GM23338 (cell line): ENCODE measurements around the gene TOP1. TPM values are rescaled to one million over a fixed set of nuclear protein-coding genes. Genes with fewer than 3 reads are reported as not detected.

Experiments
- ATAC-seq: fragments of 200-7000 bp; cut with Tn5 transposase; 3 replicates; pipeline ENCODE4 v1.9.1; 2020
- DNase-seq: peaks from one replicate; pipeline ENCODE4 v3.0.0-alpha.2; 2015; ENCODE audit warnings: low spot score
- H2AFZ ChIP-seq: fragments of 200-600 bp; sonication (generic); 2 replicates; pipeline ENCODE4 v1.8.0; 2016; ENCODE audit warnings: antibody characterized with exemption, mild to moderate bottlenecking, moderate library complexity
- H3F3A ChIP-seq: fragments of 200-600 bp; sonication (generic); replicated peaks from 2 replicates; pipeline ENCODE4 v1.8.0; 2017; ENCODE audit warnings: antibody characterized with exemption, mixed run types, low read depth
- H3K27ac ChIP-seq: fragments of 200-600 bp; sonication (generic); 2 replicates; pipeline ENCODE4 v1.6.1; 2016; ENCODE audit warnings: low read depth
- H3K27me3 ChIP-seq: fragments of 200-600 bp; sonication (generic); 2 replicates; pipeline ENCODE4 v1.8.0; 2016; ENCODE audit warnings: mild to moderate bottlenecking, mixed run types, moderate library complexity; ENCODE audit not compliant: insufficient read depth
- H3K36me3 ChIP-seq: fragments of 200-600 bp; sonication (generic); 2 replicates; pipeline ENCODE4 v1.8.0; 2016; ENCODE audit warnings: mild to moderate bottlenecking; ENCODE audit not compliant: insufficient read depth
- H3K4me1 ChIP-seq: fragments of 200-600 bp; sonication (generic); 2 replicates; pipeline ENCODE4 v1.8.0; 2016; ENCODE audit warnings: mild to moderate bottlenecking, moderate library complexity; ENCODE audit not compliant: insufficient read depth
- H3K4me2 ChIP-seq: fragments of 200-600 bp; sonication (generic); 2 replicates; pipeline ENCODE4 v1.7.1; 2017; ENCODE audit warnings: mixed run types
- H3K4me3 ChIP-seq: fragments of 200-600 bp; sonication (generic); 2 replicates; pipeline ENCODE4 v1.6.1; 2016; ENCODE audit warnings: mixed run types
- H3K79me2 ChIP-seq: fragments of 200-600 bp; sonication (generic); replicated peaks from 2 replicates; pipeline ENCODE4 v1.8.0; 2017; ENCODE audit warnings: mild to moderate bottlenecking; ENCODE audit not compliant: insufficient read depth
- H3K9me2 ChIP-seq: fragments of 200-600 bp; sonication (generic); 2 replicates; pipeline ENCODE4 v1.8.0; 2017; ENCODE audit not compliant: insufficient read depth
- H4K20me1 ChIP-seq: fragments of 200-600 bp; sonication (generic); replicated peaks from 2 replicates; pipeline ENCODE4 v1.8.0; 2017; ENCODE audit warnings: mild to moderate bottlenecking; ENCODE audit not compliant: insufficient read depth
- H3K27ac Mint-ChIP-seq: 2 replicates; pipeline ENCODE4 v1.8.0; 2020; ENCODE audit warnings: inconsistent platforms, mild to moderate bottlenecking, moderate library complexity, mixed read lengths
- H3K27me3 Mint-ChIP-seq: 3 replicates; pipeline ENCODE4 v1.8.0; 2022; ENCODE audit warnings: low read depth, mild to moderate bottlenecking, moderate library complexity, mixed read lengths, inconsistent platforms; ENCODE audit not compliant: insufficient read depth, poor library complexity
- H3K36me3 Mint-ChIP-seq: 3 replicates; pipeline ENCODE4 v1.8.0; 2021; ENCODE audit warnings: low read depth, mild to moderate bottlenecking, inconsistent platforms, moderate library complexity, mixed read lengths
- H3K4me1 Mint-ChIP-seq: 3 replicates; pipeline ENCODE4 v1.8.0; 2020; ENCODE audit warnings: mild to moderate bottlenecking, inconsistent platforms, mixed read lengths
- H3K4me3 Mint-ChIP-seq: 3 replicates; pipeline ENCODE4 v1.8.0; 2021; ENCODE audit warnings: moderate library complexity, mild to moderate bottlenecking, inconsistent platforms, mixed read lengths
- H3K9me3 Mint-ChIP-seq: 3 replicates; pipeline ENCODE4 v1.8.0; 2020; ENCODE audit warnings: moderate library complexity, mild to moderate bottlenecking, inconsistent platforms, mixed read lengths
- CREB1 ChIP-seq: fragments of 250-450 bp; sonication (Bioruptor Pico); IDR thresholded peaks from 2 replicates; pipeline ENCODE4 v1.5.0; 2020; ENCODE audit warnings: low read depth, mild to moderate bottlenecking, moderate library complexity
- CTCF ChIP-seq, 2 experiments: fragments of 200-600 bp in 1 of 2; sonication (generic) in 1 of 2; conservative IDR thresholded peaks; 2 replicates each; pipeline versions ENCODE4 v1.5.1 to v1.6.1; 2016 to 2017; ENCODE audit warnings: antibody characterized with exemption in 2 of 2, low read depth in 2 of 2, mild to moderate bottlenecking in 2 of 2, moderate library complexity in 1 of 2
- ETS1 ChIP-seq: IDR thresholded peaks from 2 replicates; pipeline ENCODE4 v1.6.1; 2016; ENCODE audit warnings: antibody characterized with exemption
- EZH2 ChIP-seq: fragments of 200-600 bp; sonication (generic); IDR thresholded peaks from one replicate; pipeline ENCODE4 v1.8.0; 2017; ENCODE audit warnings: antibody characterized with exemption, mild to moderate bottlenecking, low read depth; ENCODE audit not compliant: unreplicated experiment
- EZH2phosphoT487 ChIP-seq: fragments of 200-600 bp; sonication (generic); IDR thresholded peaks from one replicate; pipeline ENCODE4 v1.8.1; 2018; ENCODE audit warnings: antibody characterized with exemption; ENCODE audit not compliant: unreplicated experiment
- JUNB ChIP-seq: IDR thresholded peaks from one replicate; pipeline ENCODE4 v1.6.1; 2016; ENCODE audit warnings: antibody characterized with exemption; ENCODE audit not compliant: unreplicated experiment
- NANOG ChIP-seq: IDR thresholded peaks from 2 replicates; pipeline ENCODE4 v1.6.1; 2016; ENCODE audit warnings: antibody characterized with exemption, borderline replicate concordance
- POLR2AphosphoS5 ChIP-seq: IDR thresholded peaks from 2 replicates; pipeline ENCODE4 v1.6.1; 2016; ENCODE audit warnings: antibody characterized with exemption, low read depth
- REST ChIP-seq: IDR thresholded peaks from one replicate; pipeline ENCODE4 v1.6.1; 2018; ENCODE audit warnings: antibody characterized with exemption; ENCODE audit not compliant: unreplicated experiment
- STAT1 ChIP-seq: IDR thresholded peaks from one replicate; pipeline ENCODE4 v1.6.1; 2016; ENCODE audit warnings: antibody characterized with exemption; ENCODE audit not compliant: unreplicated experiment
- ZNF114 ChIP-seq: fragments of 250-450 bp; sonication (Bioruptor Pico); IDR thresholded peaks from 2 replicates; pipeline ENCODE4 v1.5.0; 2020; ENCODE audit warnings: mild to moderate bottlenecking, moderate library complexity
- ZNF331 ChIP-seq: fragments of 250-450 bp; sonication (Bioruptor Pico); IDR thresholded peaks from 2 replicates; pipeline ENCODE4 v1.5.0; 2020; ENCODE audit warnings: low read depth, mild to moderate bottlenecking, moderate library complexity
- polyA plus RNA-seq: library from polyadenylated mRNA; unstranded; fragments of >200 nt; fragmentation: Nextera tagmentation; extraction: Ambion mirVana; gene quantifications from 2 replicates; pipeline ENCODE4 v1.2.1, GENCODE V29; 2016
- total RNA-seq: library from RNA; depleted of rRNA; stranded (reverse); fragments of >200 nt; shearing (Covaris generic); gene quantifications from 2 replicates; pipeline ENCODE4 v1.2.3, GENCODE V29; 2014

TOP1 gene
- total and polyA plus RNA-seq, 2 experiments from 2014 or later: 62.4 to 101 TPM

DNA sequence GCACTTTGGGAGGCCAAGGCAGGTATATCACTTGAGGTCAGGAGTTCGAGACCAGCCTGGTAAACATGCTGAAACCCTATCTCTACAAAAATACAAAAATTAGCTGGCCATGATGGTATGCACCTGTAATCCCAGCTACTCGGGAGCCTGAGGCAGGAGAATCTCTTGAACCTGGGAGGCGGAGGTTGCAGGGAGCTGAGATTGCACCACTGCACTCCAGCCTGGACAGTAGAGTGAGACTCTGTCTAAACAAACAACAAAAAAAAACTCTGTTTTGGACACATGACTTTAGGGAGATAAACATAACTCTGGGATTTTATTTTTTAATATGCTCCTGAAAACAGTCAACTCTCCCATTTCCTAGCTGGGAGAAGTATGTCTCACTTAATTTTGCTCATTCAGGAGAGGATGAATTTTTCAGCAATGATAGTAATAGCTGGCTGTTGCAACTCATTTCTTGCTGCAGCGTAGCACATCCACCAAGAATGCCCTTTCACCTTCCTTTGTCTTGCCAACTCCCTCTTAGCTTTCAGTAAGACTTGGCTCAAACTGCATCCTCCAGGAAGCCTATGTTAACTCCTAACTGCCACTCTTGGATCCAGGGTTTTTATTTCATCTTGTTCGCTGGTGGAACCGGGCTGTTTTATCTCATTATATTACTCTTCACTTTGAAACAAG, 24.3 kb downstream of the TOP1 start:
- peaks cover 66% of the 10 kb centered on the region for H3K4me1 ChIP-seq
- H3K27ac ChIP-seq: no peak overlapping the region
- H3K4me3 ChIP-seq: no peak overlapping the region
- H3K9me2 ChIP-seq: no peaks in the 10 kb centered on the region
- Mint-ChIP-seq H3K27me3 (peaks cover 6% of the 10 kb centered on the region), H3K4me1 (peaks cover 79% of the 10 kb centered on the region), H3K27ac (no peak overlapping the region), H3K36me3 (peaks cover 3% of the 10 kb centered on the region; the same call in 1 of the 3 replicates), H3K4me3 (no peak overlapping the region), H3K9me3 (no peaks in the 10 kb centered on the region)
- DNase-seq (peak; percentile 32), ATAC-seq (peak; percentile 48)
- H4K20me1 ChIP-seq: peaks cover 86% of the 10 kb centered on the region
- no peaks in the 10 kb centered on the region for H3K27me3 ChIP-seq
- no peaks in the 10 kb centered on the region for H3F3A ChIP-seq
- H3K36me3 ChIP-seq: no peaks in the 10 kb centered on the region
- H3K79me2 ChIP-seq: peaks cover 99% of the 10 kb centered on the region
- TF ChIP-seq JUNB (no peak), CTCF (conservative IDR thresholded peaks at IDR 0.05; ENCODE audit: low read depth in 2 of 2) (no peak), REST (no peak), NANOG (no peak), ZNF114 (CRISPR knock-in tag) (no peak), STAT1 (no peak), EZH2 (no peak), EZH2phosphoT487 (no peak)
- peak overlapping the region; percentile 13 for H3K4me2 ChIP-seq
- no peak overlapping the region for H2AFZ ChIP-seq

- Histone ChIP-seq H3K4me2 (peak overlapping the region; percentile 13), H3K4me3 (no peak overlapping the region), H3K36me3 (no peaks in the 10 kb centered on the region), H3K27me3 (no peaks in the 10 kb centered on the region), H3K9me2 (no peaks in the 10 kb centered on the region), H4K20me1 (peaks cover 86% of the 10 kb centered on the region), H3K27ac (no peak overlapping the region; the same call in 1 of the 2 replicates), H2AFZ (no peak overlapping the region), H3F3A (no peaks in the 10 kb centered on the region), H3K79me2 (peaks cover 100% of the 10 kb centered on the region), H3K4me1 (peaks cover 54% of the 10 kb centered on the region)
- Mint-ChIP-seq H3K9me3 (no peaks in the 10 kb centered on the region), H3K4me1 (peaks cover 66% of the 10 kb centered on the region), H3K27me3 (peaks cover 4% of the 10 kb centered on the region), H3K27ac (no peak overlapping the region), H3K36me3 (peaks cover 3% of the 10 kb centered on the region; the same call in 1 of the 3 replicates), H3K4me3 (no peak overlapping the region)
- no peak for ATAC-seq
- no peak for DNase-seq
- no peak for TF ChIP-seq POLR2AphosphoS5
- TF ChIP-seq ETS1: no peak
- no peak for TF ChIP-seq STAT1
- no peak for TF ChIP-seq CREB1 (CRISPR knock-in tag)
- no peak for TF ChIP-seq REST
- TF ChIP-seq ZNF331: no peak
- no peak for TF ChIP-seq EZH2
- no peak for TF ChIP-seq ZNF114 (CRISPR knock-in tag)
- no peak for TF ChIP-seq NANOG
- no peak for TF ChIP-seq EZH2phosphoT487
Observed at GRCh38 chr20:41054070-41054846, 25.6 kb downstream of the TOP1 start.
